Fibroblast of lung (primary cell): ENCODE results near the gene POU2F2. TPM values are rescaled to one million over a fixed set of nuclear protein-coding genes. Genes with fewer than 3 reads are reported as not detected.

ENCODE experiments used
- DNase-seq, 2 donors: peaks; one replicate each; pipeline versions ENCODE4 v3.0.0 to v3.0.0-alpha.2; 2010; ENCODE audit warnings: low read depth in 2 of 2
- H2AFZ ChIP-seq: 2 replicates; pipeline ENCODE4 v1.5.1; 2012; ENCODE audit warnings: low read length, control low read depth, inconsistent platforms
- H3K27ac ChIP-seq: 2 replicates; pipeline ENCODE4 v1.5.1; 2011; ENCODE audit warnings: low read length, control low read depth; ENCODE audit not compliant: insufficient read depth
- H3K27me3 ChIP-seq: 2 replicates; pipeline ENCODE4 v1.5.1; 2011; ENCODE audit warnings: mild to moderate bottlenecking, low read length; ENCODE audit not compliant: control insufficient read depth, insufficient read depth
- H3K36me3 ChIP-seq: 2 replicates; pipeline ENCODE4 v1.5.1; 2011; ENCODE audit warnings: low read length; ENCODE audit not compliant: control insufficient read depth, insufficient read depth
- H3K4me1 ChIP-seq: 2 replicates; pipeline ENCODE4 v1.5.1; 2011; ENCODE audit warnings: low read length; ENCODE audit not compliant: control insufficient read depth, insufficient read depth; ENCODE audit errors: extremely low read depth
- H3K4me2 ChIP-seq: 2 replicates; pipeline ENCODE4 v1.5.1; 2011; ENCODE audit warnings: low read length, control low read depth; ENCODE audit not compliant: insufficient read depth; ENCODE audit errors: extremely low read depth
- H3K4me3 ChIP-seq, 4 experiments: fragments of 200-600 bp in 1 of 4; sonication (generic) in 1 of 4; replicated peaks in 1 of 4; 2 replicates each; pipeline ENCODE4 v1.5.1; 2011 to 2016; ENCODE audit warnings: low read length in 4 of 4, low read depth in 3 of 4, mild to moderate bottlenecking in 3 of 4, control low read depth in 2 of 4, inconsistent platforms in 1 of 4, mixed read lengths in 1 of 4; ENCODE audit not compliant: insufficient read depth in 1 of 4; ENCODE audit errors: control extremely low read depth in 1 of 4
- H3K79me2 ChIP-seq: 2 replicates; pipeline ENCODE4 v1.5.1; 2012; ENCODE audit warnings: mild to moderate bottlenecking, low read length, inconsistent platforms; ENCODE audit not compliant: control insufficient read depth, insufficient read depth
- H3K9ac ChIP-seq: 2 replicates; pipeline ENCODE4 v1.5.1; 2011; ENCODE audit warnings: mild to moderate bottlenecking, low read length, control low read depth; ENCODE audit not compliant: insufficient read depth
- H3K9me3 ChIP-seq: 2 replicates; pipeline ENCODE4 v1.5.1; 2012; ENCODE audit warnings: low read depth, low read length; ENCODE audit not compliant: control insufficient read depth, insufficient read depth
- H4K20me1 ChIP-seq: 2 replicates; pipeline ENCODE4 v1.5.1; 2011; ENCODE audit warnings: low read length; ENCODE audit not compliant: control insufficient read depth, insufficient read depth; ENCODE audit errors: extremely low read depth
- CTCF ChIP-seq, 2 donors: IDR thresholded peaks in 1 of 2; conservative IDR thresholded peaks in 1 of 2; 1 replicate in 1 of 2; 2 replicates in 1 of 2; pipeline ENCODE4 v1.5.1; 2011 to 2012; ENCODE audit warnings: low read length in 2 of 2, control low read depth in 1 of 2, inconsistent platforms in 1 of 2, low read depth in 1 of 2, mild to moderate bottlenecking in 1 of 2
- EZH2 ChIP-seq: IDR thresholded peaks from 2 replicates; pipeline ENCODE4 v1.5.1; 2012; ENCODE audit warnings: low read length, control low read depth, mild to moderate bottlenecking; ENCODE audit errors: missing control alignments
- polyA plus RNA-seq, 2 donors: library from polyadenylated mRNA; depleted of rRNA in 1 of 2; stranded (reverse) in 1 of 2; unstranded in 1 of 2; fragments of >200 nt; gene quantifications; 2 replicates each; pipeline ENCODE4 v1.2.1, GENCODE V29; 2011 to 2012; ENCODE audit warnings: missing spikeins in 1 of 2
- total RNA-seq: library from RNA; depleted of rRNA; stranded (reverse); fragments of >200 nt; gene quantifications from 2 replicates; pipeline ENCODE4 v1.2.1, GENCODE V29; 2014

Gene POU2F2
- total and polyA plus RNA-seq, 2 donors (not counting 1 experiment from before 2014, with no cell fraction given): 0.17 to 0.31 TPM

- Histone ChIP-seq H3K36me3 (no peaks in the 10 kb centered on the region), H3K27me3 (peaks cover 27% of the 10 kb centered on the region), H3K4me3 (no peak overlapping the region), H3K9ac (no peak overlapping the region), H3K27ac (no peak overlapping the region), H3K4me1 (peaks cover 2% of the 10 kb centered on the region), H3K79me2 (no peaks in the 10 kb centered on the region), H2AFZ (no peak overlapping the region), H4K20me1 (no peaks in the 10 kb centered on the region), H3K4me2 (no peak overlapping the region), H3K9me3 (no peaks in the 10 kb centered on the region)
- TF ChIP-seq CTCF (conservative IDR thresholded peaks at IDR 0.05 in 1 of 2, IDR thresholded peaks at IDR 0.05 in 1 of 2; ENCODE audit: low read depth in 1 of 2, low read length in 2 of 2): no peak
- TF ChIP-seq EZH2: no peak
- no peak for DNase-seq
Measured at GRCh38 chr19:42172261-42172660, 40.0 kb upstream of the POU2F2 start.

GRCh38 chr19:42170715-42171114 lies 38.5 kb upstream of the POU2F2 start:
- no peak overlapping the region for H3K4me2 ChIP-seq
- no peak overlapping the region for H2AFZ ChIP-seq
- peaks cover 29% of the 10 kb centered on the region for H3K27me3 ChIP-seq
- H4K20me1 ChIP-seq: no peaks in the 10 kb centered on the region
- no peak overlapping the region for H3K9ac ChIP-seq
- H3K4me3 ChIP-seq: no peak overlapping the region
- TF ChIP-seq EZH2: no peak
- no peak for TF ChIP-seq CTCF (conservative IDR thresholded peaks at IDR 0.05 in 1 of 2, IDR thresholded peaks at IDR 0.05 in 1 of 2; ENCODE audit: low read depth in 1 of 2, low read length in 2 of 2)
- DNase-seq: no peak
- H3K27ac ChIP-seq: no peak overlapping the region
- no peaks in the 10 kb centered on the region for H3K9me3 ChIP-seq
- H3K4me1 ChIP-seq: peaks cover under 1% of the 10 kb centered on the region
- H3K36me3 ChIP-seq: no peaks in the 10 kb centered on the region
- H3K79me2 ChIP-seq: no peaks in the 10 kb centered on the region

- DNase-seq: no peak
- no peak overlapping the region for H2AFZ ChIP-seq
- H3K36me3 ChIP-seq: no peaks in the 10 kb centered on the region
- no peak overlapping the region for H3K4me3 ChIP-seq
- no peak overlapping the region for H3K9ac ChIP-seq
- TF ChIP-seq EZH2 (no peak), CTCF (conservative IDR thresholded peaks at IDR 0.05 in 1 of 2, IDR thresholded peaks at IDR 0.05 in 1 of 2; ENCODE audit: low read depth in 1 of 2, low read length in 2 of 2) (no peak)
- H3K27me3 ChIP-seq: peaks cover 27% of the 10 kb centered on the region
- no peaks in the 10 kb centered on the region for H3K79me2 ChIP-seq
- H3K9me3 ChIP-seq: no peaks in the 10 kb centered on the region
- H3K27ac ChIP-seq: no peak overlapping the region
- no peaks in the 10 kb centered on the region for H3K4me1 ChIP-seq
- H3K4me2 ChIP-seq: no peak overlapping the region
- no peaks in the 10 kb centered on the region for H4K20me1 ChIP-seq
Measured at GRCh38 chr19:42169486-42170413, 37.5 kb upstream of the POU2F2 start.
